ENCODE results near the gene PER1. TPM values are rescaled to one million over a fixed set of nuclear protein-coding genes. Genes with fewer than 3 reads are reported as not detected.
A peak's percentile ranks its signal among the peaks of the same experiment; 100 is the strongest.
"Not testable (repeated sequence)": the region's sequence is repeated elsewhere in the genome, so short reads cannot be mapped to it uniquely, and the experiment has no call there.

PER1 gene
- total and polyA plus RNA-seq, 2 experiments from 2014 or later = 5.1 to 5.9 TPM

- peak overlapping the region; percentile 42 for H3K4me3 ChIP-seq
- DNase-seq = no peak
- TF ChIP-seq EZH2 (IDR thresholded peaks at IDR 0.05; ENCODE audit: insufficient read depth, poor library complexity, severe bottlenecking) (no peak), EZH2phosphoT487 (IDR thresholded peaks at IDR 0.05; ENCODE audit: insufficient read depth, low read depth) (no peak)
- no peaks in the 10 kb centered on the region for H3K9me2 ChIP-seq (ENCODE audit: insufficient read depth)
- 27 to 36% methylated on average over 8 to 10 of the region's 10 CpGs for WGBS, 2 experiments (ENCODE audit: low coverage in 1 of 2, low lambda C conversion rate in 2 of 2, missing lambda C conversion rate in 2 of 2)
- H2AFZ ChIP-seq = no peak overlapping the region
- no peaks in the 10 kb centered on the region for H3K36me3 ChIP-seq (ENCODE audit: low read depth)
- in situ Hi-C loops (cut with MboI) = no loop called here
- H3K79me2 ChIP-seq (ENCODE audit: insufficient read depth) = no peaks in the 10 kb centered on the region
- H3K4me1 ChIP-seq (ENCODE audit: insufficient read depth) = peaks cover 3% of the 10 kb centered on the region; the same call in 1 of the 2 replicates
- no peaks in the 10 kb centered on the region for H4K20me1 ChIP-seq (ENCODE audit: insufficient read depth)
- no peak overlapping the region for H3K27ac ChIP-seq
- H3K27me3 ChIP-seq (replicated peaks; ENCODE audit: insufficient read depth) = peaks cover 37% of the 10 kb centered on the region
- no peaks in the 10 kb centered on the region for H3K9me3 ChIP-seq (ENCODE audit: low read depth)
- peaks cover under 1% of the 10 kb centered on the region; the same call in 1 of the 2 replicates for H3F3A ChIP-seq (ENCODE audit: insufficient read depth)
- H3K4me2 ChIP-seq (ENCODE audit: unreplicated experiment) = no peak overlapping the region
- no peak overlapping the region for H3K9ac ChIP-seq
These were observed 41.8 kb downstream of the PER1 start for GRCh38 chr17:8110456-8110804.

DNA sequence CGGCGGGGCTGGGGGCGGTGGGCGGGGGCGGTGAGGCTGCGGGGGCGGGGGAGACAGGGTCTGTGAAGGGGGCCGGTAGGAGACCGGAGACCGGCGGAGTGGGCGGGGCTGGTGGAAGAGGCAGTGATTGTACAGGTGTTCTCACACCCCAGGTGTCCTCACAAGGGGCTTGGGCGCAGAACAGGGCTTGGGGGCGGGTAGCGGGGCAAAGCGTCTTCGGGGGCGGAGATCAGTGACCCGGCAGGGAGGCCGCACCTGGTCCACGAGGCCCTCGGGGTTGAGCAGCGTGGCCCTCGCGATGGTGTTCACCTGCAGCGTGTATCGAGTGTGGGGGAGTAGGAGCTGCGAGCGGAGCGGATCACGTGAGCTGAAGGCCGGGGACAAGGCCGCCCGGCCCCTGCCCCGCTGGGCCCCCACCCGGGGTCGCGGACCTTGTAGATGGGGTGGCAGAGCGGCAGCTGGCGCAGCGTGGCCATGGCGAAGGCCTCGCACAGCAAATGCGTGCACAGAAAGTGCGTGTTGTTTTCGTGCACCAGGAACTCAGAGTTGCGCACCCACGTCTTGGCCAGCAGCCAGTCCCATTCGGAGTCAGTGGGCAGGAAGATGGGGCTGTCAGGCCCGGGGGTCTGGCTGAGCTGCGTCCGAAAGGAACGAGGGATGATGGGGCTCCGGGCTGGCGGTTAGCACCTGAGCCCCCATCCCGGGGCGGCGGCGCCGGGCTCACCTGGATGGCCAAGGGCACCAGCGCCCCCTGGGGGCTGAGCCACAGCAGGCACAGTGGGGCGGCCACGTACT, 42.3 kb downstream of the PER1 start:
- no peak overlapping the region for H3K9ac ChIP-seq
- peak overlapping the region; percentile 59 for H3K4me2 ChIP-seq (ENCODE audit: unreplicated experiment)
- H3K4me3 ChIP-seq = peak overlapping the region; percentile 42
- no peaks in the 10 kb centered on the region for H3K9me2 ChIP-seq (ENCODE audit: insufficient read depth)
- no peaks in the 10 kb centered on the region for H3K36me3 ChIP-seq (ENCODE audit: low read depth)
- no peaks in the 10 kb centered on the region for H3K9me3 ChIP-seq (ENCODE audit: low read depth)
- H3F3A ChIP-seq (ENCODE audit: insufficient read depth) = peaks cover 3% of the 10 kb centered on the region; the same call in 1 of the 2 replicates
- H3K27ac ChIP-seq = no peak overlapping the region
- DNase-seq = peak; percentile 61
- no peak for TF ChIP-seq EZH2 (IDR thresholded peaks at IDR 0.05; ENCODE audit: insufficient read depth, poor library complexity, severe bottlenecking)
- TF ChIP-seq EZH2phosphoT487 (IDR thresholded peaks at IDR 0.05; ENCODE audit: insufficient read depth, low read depth) = no peak
- peaks cover 3% of the 10 kb centered on the region; the same call in 1 of the 2 replicates for H3K4me1 ChIP-seq (ENCODE audit: insufficient read depth)
- H4K20me1 ChIP-seq (ENCODE audit: insufficient read depth) = no peaks in the 10 kb centered on the region
- WGBS, 2 experiments (ENCODE audit: low coverage in 1 of 2, low lambda C conversion rate in 2 of 2, missing lambda C conversion rate in 2 of 2) = 2 to 4% methylated on average over 39 to 63 of the region's 63 CpGs
- no peaks in the 10 kb centered on the region for H3K79me2 ChIP-seq (ENCODE audit: insufficient read depth)
- H3K27me3 ChIP-seq (replicated peaks; ENCODE audit: insufficient read depth) = peaks cover 32% of the 10 kb centered on the region
- H2AFZ ChIP-seq = no peak overlapping the region
- in situ Hi-C loops (cut with MboI) = no loop called here

DNA sequence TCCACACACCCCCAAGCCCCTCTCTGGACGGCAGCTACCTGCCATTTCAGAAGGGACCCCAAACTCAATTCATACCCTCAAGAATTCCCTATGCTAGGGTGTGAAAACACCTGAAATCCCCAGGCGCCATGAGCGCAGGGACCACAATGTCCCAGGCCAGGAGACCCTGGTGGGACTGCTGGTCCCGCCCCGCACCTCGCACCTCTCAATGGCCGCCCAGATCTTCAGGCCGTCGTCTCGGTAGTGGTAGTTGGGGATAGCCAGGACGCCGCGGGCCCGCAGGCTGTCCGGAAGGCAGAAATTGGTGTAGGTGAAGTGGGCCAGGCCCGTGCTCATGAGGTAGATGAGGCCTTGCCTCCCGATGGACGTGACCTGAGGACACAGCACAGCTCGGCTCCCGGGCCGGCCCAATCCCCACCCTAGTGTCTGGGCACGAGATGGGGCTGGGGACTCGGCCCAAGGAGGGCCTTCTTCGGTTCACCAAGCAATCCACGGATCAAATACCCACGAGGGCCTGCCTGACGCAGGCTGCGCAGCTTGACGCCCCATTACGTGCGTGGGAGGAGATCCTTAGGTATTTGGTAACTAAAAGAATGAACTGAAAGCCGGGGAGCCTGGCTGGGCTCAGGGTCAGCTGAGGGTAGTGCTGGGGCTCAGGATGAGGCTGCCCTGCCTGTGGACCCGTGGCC, 43.1 kb downstream of the PER1 start:
- Histone ChIP-seq H3K4me3 (no peak overlapping the region), H2AFZ (no peak overlapping the region), H3K9me3 (ENCODE audit: low read depth) (no peaks in the 10 kb centered on the region), H3K4me1 (ENCODE audit: insufficient read depth) (peaks cover 3% of the 10 kb centered on the region; the same call in 1 of the 2 replicates), H3K79me2 (ENCODE audit: insufficient read depth) (no peaks in the 10 kb centered on the region), H3F3A (ENCODE audit: insufficient read depth) (peaks cover 3% of the 10 kb centered on the region; the same call in 1 of the 2 replicates), H3K9me2 (ENCODE audit: insufficient read depth) (no peaks in the 10 kb centered on the region), H3K4me2 (ENCODE audit: unreplicated experiment) (no peak overlapping the region), H3K9ac (no peak overlapping the region), H3K27ac (no peak overlapping the region), H4K20me1 (ENCODE audit: insufficient read depth) (no peaks in the 10 kb centered on the region), H3K36me3 (ENCODE audit: low read depth) (no peaks in the 10 kb centered on the region), H3K27me3 (replicated peaks; ENCODE audit: insufficient read depth) (peaks cover 26% of the 10 kb centered on the region)
- no peak for DNase-seq
- TF ChIP-seq EZH2 (IDR thresholded peaks at IDR 0.05; ENCODE audit: insufficient read depth, poor library complexity, severe bottlenecking) (no peak), EZH2phosphoT487 (IDR thresholded peaks at IDR 0.05; ENCODE audit: insufficient read depth, low read depth) (no peak)
- in situ Hi-C loops (cut with MboI) = no loop called here
- WGBS, 2 experiments (ENCODE audit: low coverage in 1 of 2, low lambda C conversion rate in 2 of 2, missing lambda C conversion rate in 2 of 2) = 83 to 87% methylated on average over 32 to 33 of the region's 33 CpGs

GRCh38 chr17:8106980-8107379, 45.2 kb downstream of the PER1 start:
- 79 to 86% methylated on average over 4 of the region's 4 CpGs for WGBS, 2 experiments (ENCODE audit: low coverage in 1 of 2, low lambda C conversion rate in 2 of 2, missing lambda C conversion rate in 2 of 2)
- in situ Hi-C loops (cut with MboI); DNase-seq; H3K27ac ChIP-seq; H3K9ac ChIP-seq; H3K79me2 ChIP-seq (ENCODE audit: insufficient read depth); H4K20me1 ChIP-seq (ENCODE audit: insufficient read depth); H3K4me1 ChIP-seq (ENCODE audit: insufficient read depth); H3K4me3 ChIP-seq; H2AFZ ChIP-seq; H3K9me2 ChIP-seq (ENCODE audit: insufficient read depth); H3F3A ChIP-seq (ENCODE audit: insufficient read depth); H3K36me3 ChIP-seq (ENCODE audit: low read depth); H3K9me3 ChIP-seq (ENCODE audit: low read depth); H3K4me2 ChIP-seq (ENCODE audit: unreplicated experiment): not testable (repeated sequence)
- peaks cover 14% of the 10 kb centered on the region; the same call in 1 of the 2 replicates for H3K27me3 ChIP-seq (replicated peaks; ENCODE audit: insufficient read depth)
